ENCODE data around the gene FPGS.
"Not testable (repeated sequence)": the region's sequence is repeated elsewhere in the genome, so short reads cannot be mapped to it uniquely, and the experiment has no call there.

Gene FPGS

DNA sequence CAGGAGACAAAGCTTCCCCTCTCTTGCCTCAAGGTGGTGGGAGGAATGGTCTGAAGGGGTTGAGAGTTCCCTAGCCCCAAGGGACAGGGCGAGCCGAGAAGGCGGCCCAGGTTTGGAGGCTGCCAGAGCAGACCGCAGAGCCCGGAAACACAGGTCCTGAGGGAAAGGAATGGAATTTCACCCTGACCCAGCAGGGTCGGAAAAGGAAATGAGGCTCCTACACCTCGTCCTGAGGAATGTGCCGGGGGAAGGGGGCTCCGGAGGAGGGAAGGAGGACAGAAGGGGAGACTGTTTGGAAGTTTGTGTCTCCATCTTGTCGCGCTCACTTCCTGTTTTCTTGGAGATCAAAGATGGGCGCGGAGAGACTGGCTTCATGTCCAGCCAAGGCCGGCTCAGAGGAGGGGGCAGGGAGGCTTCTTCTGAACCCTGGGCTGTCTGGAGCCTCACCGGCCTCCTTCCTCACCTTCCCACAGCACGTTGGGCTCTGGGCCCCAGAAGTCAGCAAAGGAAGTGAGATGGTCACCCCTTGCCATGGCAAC is 42.2 kb downstream of the FPGS start:
- ATAC-seq: no peak

DNA sequence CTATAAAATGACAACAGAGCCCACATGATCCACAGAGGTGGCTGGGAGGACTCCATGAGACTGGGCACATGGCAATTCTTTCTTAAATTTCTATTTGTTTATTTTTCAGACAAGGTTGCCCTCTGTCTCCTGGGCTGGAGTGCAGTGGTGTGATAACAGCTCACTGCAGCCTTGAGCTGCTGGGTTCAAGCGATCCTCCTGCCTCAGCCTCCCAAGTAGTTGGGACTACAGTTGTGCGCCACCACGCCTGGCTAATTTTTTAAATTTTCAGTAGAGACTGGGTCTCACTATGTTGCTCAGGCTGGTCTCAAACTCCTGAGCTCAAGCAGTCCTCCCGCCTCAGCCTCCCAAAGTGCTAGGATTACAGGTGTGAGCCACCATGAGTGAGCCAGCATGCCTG is 42.9 kb downstream of the FPGS start:
- ATAC-seq: not testable (repeated sequence)

DNA sequence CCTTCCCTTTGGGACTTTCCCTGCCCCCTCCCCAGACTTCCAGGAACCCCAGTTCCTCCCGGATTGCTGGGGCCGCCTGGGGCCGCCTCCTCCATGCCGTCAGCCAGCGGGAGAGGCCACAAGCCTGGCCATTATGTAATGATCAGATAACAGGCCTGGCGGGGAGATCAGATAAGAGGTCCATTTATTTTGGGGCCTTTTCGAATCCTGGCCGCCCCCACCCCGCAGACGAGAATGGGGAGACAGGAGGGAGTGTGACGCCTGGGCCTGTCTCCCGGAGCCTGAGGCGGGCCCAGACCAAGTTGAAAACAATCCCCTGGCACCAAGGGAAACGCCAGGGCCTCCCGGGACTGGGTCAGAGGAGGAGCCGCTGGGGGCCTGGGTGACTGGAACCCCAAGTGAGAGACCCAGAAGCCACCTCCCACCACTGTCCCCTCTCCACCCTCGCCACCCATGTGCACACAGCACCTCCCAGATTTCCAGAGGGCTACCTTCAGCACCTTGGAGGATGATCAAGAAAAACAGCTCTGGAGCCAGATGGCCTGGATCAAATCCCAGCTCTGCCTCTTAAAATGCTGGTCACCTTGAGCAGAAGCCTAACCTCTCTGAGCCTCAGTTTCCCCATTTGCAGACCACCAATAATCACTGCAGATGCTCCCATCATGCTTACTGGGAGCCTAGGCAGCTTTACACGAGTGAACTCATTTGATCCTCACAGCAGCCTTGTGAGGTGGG is 43.9 kb downstream of the FPGS start:
- ATAC-seq: no peak

DNA sequence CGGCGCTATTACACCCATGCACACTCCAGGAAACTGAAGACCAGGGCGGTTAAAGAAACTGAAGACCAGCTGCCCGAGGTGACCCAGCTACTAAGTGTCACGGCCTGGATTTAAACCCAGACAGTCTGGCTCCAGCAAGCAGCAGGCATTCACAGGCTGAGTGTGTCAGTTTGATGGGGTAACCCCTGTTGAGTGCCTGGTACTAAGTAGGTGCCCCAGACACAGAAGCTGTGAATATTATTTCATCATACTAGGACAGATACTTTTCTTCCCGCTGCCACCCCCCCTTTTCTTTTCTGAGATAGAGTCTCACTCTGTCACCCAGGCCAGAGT is 44.5 kb downstream of the FPGS start:
- ATAC-seq: no peak

DNA sequence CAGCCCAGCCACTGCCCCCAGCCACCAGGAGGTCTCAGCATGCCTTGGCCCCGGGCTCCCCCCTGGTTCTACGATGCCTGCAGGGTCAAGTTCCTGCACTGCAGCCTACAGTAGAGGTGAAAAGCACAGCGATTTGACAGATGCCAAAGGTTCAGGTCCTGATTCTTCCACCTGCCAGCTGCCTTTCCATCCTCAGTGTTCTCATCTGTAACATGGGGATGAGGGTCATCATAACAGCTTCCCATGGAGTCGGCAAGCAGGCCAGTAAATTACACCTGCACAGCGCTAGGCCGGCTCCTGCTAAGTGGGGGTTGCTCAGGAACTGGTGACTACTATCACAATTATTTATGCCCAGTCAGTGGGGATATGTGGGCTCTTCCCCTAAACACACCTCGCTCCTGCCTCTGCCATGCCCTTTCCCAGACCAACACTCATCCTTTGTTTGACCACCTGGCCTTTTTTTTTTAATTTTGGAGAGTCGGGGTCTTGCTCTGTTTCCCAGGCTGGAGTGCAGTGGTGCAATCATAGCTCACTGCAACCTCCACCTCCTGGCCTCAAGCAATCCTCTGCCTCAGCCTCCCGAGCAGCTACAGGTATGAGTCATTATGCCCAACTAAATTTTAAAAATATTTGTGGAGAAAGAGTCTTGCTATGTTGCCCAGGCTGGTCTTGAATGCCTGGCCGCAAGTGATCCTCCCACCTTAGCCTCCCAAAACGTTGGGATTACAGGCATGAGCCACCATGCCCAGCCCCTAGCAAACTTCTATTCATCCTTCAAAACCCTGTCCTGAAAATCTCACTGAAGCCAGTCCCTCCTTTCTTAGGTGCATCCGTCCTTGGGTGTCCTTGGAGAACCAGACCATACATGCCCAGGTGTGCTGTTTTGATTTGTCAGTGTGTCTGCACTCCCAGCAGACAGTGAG is 45.4 kb downstream of the FPGS start:
- ATAC-seq: no peak

DNA sequence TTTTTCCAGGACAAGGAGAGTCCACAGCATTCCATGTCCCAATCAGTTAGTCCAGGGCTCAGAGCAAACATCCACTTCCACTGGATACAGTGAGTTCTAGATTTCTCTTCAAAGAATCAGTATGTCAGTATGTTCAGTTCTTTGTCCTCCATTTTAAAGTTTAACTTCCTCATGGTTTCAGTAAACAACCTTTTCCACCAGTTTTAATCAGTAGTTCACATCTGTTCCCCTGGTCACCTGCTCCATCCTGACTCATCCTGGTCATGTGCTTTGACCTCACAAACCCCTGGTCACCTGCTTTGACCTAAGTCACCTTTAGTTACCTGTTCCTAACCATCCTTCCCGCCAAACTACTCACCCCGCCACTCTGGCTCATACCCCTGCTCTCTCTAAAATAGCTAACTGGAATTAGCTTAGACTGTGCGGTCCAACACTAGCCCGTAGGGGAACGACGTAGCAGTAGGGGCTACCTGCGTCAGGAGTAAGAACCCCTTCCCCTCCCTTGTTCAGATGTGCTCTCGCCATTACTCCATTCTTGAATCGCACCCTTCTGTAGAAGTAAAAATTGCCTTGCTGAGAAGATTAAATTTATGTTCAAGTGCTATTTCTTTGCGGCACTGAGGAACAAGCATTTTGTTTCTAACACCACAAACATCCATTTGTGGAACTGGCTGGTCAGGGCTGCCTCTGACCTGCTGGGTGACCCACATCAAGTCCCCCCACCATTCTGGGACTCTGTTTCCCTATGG is 46.2 kb downstream of the FPGS start:
- no peak for ATAC-seq

DNA sequence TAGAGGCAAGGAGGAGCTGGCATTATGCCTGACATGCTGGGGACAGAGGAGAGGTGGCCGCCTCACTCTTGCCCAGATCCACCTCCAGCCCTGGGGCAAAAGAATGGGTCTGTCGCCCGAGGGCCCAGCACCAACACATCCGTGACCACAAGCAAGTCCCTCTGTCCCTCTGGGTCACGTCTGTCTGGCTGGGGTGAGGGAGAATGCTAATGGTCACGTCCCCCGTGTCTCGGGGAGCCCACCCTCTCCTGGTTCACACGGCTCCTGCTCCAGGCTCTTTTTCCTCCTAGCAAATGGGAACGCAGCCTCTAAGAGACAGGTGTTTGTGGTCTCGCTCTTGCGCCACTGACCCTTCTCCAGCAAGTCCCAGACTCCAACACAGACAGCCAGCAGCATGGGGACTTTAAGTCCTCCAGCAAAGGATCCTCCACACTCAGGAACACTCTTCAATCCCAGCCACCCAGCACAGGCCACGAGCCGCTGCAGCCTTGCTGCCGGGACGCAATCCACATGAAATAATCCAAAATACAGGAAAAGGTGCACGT is 47.7 kb downstream of the FPGS start:
- ATAC-seq: no peak

DNA sequence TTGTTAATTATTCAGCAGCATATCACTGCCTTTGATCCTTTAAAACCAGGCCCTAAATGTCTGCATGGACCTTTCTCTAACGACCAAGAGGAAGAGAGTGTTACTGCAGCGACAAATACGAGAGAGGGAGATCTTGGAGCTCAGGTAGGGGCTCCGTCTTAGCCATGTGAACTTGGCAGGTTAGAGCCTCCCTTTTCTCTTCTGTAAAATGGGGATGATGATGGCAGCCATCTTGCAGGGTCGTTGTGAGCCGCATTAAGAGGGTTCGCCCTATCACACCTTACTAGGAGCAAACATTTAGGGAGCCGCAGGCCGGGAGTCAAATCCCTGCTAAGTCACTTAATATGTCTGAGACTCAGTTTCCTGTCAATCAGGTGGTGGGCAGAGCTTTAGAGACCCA is 50.1 kb downstream of the FPGS start:
- no peak for ATAC-seq

DNA sequence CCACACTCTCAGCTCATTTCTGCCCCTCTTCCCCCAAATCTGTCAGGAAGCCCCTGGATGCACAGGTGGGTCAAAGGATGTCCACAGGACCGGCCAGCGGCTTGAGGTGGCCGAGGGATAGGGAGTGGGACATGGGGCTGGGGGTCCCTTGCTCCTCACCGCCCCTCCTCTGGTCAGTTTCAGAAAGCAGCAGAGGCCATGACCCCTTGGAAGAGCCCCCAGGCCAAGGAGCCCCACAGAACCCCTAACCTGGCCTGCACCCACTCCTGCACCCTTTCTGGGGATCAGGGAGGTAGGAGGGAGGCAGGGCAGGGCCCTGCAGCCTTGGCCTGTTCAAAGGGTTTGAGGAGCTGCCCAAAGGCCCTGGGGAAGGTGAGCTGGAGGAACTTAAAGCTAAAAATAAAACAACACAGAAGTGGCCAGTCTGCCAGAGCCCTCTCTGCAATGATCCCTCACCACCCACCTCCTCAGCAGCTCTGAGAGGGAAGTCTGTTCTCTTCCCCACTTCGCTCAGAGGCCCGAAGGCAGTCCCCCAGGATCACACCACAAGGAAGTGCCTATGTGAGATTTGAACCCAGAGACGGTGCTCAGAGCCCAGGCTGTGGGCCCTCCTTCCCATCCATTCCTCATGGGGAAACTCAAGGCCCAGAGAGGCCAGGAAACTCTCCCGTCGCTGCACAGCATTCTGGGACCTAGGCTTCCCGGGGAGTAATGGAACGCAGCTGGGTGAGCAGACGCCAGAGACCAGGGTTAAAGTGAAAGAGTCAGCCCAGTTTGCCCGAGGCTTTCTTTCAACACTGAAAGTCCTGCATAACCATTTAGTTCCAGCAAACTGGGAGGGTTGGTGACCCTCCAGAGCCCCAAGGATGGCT is 50.9 kb downstream of the FPGS start:
- peak in 1 of 2 donors; percentile 37 for ATAC-seq

DNA sequence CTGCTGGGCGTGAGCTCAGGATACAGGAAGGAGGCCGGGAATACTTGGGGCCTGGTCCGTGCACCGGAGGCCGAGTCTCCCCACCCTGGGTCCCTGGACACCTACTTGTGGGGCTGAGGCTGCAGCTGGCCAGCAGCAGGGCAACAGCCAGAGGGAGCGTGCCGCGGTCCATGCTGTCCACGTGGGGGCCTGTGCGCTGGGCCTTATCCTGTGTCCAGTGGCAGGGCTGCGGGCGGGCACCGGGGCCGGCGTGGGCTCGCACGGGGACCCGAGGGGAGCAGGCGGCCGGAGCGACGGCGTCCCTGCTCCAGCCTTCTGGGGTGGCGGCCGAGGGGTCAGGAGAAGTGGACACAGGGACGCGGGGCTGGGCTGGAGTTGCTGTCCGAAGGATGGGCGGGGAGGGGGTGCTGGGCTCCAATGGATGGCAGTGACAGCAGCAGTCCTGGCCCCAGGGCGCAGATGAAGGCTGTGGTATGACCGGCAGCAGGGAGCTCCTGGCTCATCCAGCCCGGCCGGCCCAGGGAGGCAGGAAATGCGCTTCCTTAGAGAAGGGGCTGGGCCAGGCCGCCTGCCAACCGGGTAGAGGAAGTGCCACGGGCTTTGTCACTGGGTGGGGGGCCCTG is 51.6 kb downstream of the FPGS start, which contains the start of gene ENG:
ENG (minus strand) TSS at position 475 of the 623 bp plus-strand sequence; CDS start at position 172, 303 bp downstream.
- ATAC-seq: peak in 1 of 2 donors; percentile 42

DNA sequence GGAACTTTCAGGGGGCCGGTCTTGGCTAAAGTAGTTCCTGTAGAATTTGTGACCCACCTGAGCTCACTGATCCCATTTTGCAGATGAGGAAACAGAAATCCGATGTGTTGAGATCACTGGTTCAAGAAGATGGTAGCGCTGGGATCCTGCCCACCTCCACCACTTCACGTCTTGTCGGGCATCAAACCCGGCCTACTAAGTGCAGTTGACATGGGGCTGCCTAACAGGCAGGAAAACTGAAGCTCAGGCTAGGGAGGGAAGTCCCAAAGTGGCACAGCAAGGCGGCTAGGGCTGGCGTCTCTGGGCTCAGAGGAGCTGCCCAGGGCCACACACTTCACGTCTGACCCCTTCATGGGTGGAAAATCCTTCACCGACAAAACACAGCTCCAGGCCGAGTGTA is 52.3 kb downstream of the FPGS start:
- no peak for ATAC-seq

DNA sequence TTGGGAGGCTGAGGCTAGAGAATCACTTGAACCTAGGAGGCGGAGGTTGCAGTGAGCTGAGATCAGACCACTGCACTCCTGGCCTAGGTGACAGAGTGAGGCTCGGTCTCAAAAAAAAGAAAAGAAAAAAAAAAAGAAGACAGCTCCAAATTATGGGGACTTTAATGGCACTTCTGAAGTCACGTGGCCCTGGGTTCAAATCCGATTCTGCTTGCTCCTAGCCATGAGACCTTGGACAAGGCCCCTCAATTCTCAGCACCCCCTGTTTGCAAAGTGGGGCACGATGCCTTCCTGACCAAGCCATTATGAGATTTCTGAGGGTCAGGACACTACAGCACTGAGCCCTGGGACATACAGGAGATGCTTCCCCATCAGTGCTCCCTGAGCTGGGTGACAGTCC is 52.8 kb downstream of the FPGS start:
- no peak for ATAC-seq

DNA sequence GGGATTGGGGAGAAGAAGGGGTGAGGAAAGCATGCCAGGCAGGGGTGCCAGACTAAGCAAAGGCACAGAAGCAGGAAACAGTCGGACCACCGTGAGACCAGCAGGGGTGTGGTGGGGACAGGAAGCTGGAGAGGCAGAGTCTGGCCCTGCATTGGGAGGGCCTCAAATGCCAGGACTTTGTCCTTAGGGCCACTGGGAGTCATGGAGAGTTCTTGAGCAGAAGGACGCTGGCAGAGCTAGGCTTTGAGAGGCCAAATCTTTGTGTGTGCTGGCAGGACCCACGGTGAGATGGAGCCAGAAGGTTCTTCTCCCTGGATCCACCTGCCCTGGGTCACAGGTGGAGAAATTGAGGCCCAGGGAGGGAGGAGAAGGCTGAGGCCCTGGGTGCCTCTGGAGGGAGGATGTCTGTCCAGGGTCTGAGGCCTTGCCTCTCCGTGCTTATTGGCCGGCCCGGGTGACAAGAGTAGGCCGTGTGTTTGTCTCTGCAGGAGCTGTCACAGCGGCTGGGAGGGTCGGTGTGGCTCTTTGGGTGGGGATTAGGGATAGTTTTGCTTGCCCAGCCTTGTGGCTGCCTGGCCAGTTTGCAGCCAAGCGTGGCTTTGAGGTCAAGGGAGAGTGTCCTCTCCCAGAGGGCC is 53.5 kb downstream of the FPGS start:
- ATAC-seq: no peak

DNA sequence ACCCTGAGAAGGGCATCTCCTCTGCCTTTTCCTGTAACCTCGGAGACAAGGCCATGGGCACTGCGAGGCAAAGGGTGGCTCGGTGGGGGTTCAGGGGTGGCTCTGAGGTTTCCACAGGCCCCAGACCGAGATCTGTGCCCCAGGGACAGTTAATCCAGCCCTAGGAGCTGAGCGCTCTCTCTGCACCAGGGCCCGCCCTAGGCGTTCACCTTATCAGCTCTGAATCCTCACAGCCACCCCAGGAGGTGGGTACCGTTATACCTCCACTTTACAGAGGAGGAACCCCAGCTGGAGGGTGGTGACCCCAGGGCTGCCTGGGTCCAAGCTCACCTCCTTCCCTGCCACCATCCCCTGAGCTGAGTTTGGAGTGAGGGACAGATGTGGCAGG is 54.0 kb downstream of the FPGS start:
- no peak for ATAC-seq

DNA sequence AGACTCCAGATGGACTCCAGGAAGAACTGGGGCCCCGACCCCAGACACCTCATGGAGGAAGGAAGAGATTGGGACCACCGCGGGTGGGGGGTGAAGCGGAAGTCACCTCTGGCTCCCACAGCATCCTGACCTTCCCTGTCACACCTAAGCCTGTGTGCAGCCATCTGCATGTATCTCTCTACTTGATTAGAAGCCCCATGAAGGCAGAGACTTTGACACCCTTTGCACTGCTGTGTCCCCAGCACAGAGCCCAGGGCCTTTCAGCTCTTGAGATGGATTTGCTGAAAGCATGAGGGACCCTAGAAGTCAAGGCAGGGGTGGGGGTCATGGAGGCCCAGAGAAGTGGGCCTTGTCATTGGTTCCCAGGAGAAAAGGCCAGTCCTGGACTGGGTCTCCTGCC is 54.6 kb downstream of the FPGS start:
- ATAC-seq: no peak

DNA sequence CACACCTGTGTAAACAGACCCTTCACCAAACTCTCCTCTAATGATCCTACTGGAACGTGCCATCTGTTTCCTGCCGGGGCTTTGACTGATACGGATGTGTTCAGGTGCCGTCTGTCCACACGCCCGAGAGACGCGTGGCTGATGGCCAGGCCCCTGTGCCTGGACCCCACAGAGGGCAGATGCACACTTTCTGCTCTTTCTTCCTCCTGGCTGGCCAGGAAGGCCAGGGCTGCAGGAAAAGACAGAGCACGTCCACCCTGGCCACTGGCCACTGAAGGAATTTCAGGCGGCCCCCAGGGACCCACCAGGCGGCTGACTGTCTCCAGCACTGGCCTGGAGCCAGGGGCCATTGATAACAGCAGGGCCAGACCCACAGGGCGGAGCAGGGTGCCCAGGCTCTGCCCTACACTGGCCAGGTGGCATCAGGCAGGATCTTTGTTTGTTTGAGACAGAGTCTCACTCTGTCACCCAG is 55.4 kb downstream of the FPGS start:
- no peak for ATAC-seq

DNA sequence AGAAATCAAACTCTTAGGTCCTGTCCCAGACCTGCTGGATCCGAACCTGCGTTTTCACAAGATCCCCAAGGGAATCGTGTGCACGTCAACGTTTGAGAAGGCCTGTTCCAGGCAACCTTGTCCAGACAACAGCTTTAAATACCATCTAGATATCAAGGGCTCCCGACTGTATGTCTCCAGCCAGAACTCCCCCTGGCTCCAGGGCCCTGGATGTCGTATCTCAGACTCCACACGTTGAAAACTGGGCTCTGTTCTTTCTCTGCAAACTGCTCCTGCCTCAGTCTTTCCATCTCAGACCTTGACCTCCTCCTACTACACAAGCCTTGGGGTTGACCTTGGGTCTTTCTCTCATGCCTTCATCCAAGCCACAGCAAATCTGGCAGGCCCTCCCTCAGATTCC is 57.6 kb downstream of the FPGS start:
- ATAC-seq: no peak

DNA sequence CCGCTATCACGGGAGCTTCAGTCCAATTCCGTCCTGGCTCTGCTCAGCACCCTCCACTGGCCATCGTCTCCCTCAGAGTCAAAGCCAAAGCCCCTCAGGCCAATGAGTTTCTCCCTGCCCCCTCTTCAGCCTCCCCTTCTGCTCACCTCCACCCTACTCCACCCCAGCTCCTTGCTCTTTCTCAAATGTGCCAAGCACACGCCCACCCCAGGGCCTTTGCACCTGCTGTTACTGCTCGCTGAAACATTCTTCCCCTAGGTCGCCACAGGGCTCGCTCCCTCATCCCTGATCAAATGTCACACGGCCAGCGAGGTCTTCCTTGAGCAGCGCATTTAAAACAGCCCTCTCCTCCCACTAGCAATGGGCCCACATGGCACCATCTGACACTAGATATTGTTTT is 58.1 kb downstream of the FPGS start:
- ATAC-seq: no peak

DNA sequence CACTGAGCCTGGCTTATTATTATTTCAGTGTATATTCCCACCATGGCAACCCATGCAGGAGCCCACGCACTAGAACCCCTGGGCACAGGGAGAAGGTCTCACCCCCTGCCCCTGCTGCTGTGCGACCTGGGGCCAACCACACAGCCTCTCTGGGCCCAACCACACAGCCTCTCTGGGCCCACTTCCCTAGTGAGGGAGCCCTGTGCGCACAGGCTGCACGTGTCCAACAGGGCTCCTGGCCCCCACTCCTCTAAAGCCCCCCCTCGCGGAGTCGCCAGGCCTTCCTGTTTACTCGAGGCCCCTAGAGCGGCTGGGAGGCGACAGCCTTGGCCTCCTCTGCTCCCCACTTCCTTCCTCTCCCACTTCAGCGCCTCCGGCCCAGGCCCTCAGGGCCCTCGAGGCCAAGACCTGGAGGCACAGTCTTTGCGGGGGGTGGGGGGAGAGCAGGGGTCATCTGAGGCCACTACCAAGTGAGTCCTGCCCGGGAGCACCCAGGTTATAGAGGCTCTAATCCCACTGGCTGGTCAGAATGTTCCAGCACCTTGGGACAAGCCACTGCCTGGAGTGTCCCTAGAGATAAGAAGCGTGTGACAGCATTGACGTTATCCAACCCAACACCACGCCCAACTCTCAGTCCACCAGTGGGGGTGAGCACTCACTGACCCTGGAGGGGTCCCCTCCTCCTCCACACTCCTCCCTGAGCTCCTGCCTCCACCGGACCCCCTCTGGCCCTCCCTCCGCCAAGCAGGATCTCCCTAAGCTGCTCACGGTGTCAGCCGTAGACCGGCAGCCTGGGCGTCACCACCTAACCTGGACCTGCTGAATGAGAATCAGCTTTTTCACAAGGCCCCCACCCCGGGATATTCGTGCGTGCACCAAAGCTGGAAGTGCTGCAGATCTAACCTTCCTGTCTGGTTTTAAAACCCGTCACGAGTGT is 59.7 kb downstream of the FPGS start:
- peak; percentile 33 to 37 for ATAC-seq

Data from activated CD4-positive, CD25-positive, alpha-beta regulatory T cell treated with anti-CD3 and anti-CD28 coated beads, Interleukin-2, amount 50 U/mL, for 24 hours (primary cell).